Activated CD4-positive, alpha-beta T cell treated with anti-CD3 and anti-CD28 coated beads, Interleukin-2, amount 50 U/mL, for 16 hours (primary cell): ENCODE data around the gene CTXN1.
"Not testable (repeated sequence)": the region's sequence is repeated elsewhere in the genome, so short reads cannot be mapped to it uniquely, and the experiment has no call there.

Experiments
- DNase-seq: peaks from one replicate; pipeline ENCODE4 v3.0.0-alpha.2; 2020

The CTXN1 gene

DNA sequence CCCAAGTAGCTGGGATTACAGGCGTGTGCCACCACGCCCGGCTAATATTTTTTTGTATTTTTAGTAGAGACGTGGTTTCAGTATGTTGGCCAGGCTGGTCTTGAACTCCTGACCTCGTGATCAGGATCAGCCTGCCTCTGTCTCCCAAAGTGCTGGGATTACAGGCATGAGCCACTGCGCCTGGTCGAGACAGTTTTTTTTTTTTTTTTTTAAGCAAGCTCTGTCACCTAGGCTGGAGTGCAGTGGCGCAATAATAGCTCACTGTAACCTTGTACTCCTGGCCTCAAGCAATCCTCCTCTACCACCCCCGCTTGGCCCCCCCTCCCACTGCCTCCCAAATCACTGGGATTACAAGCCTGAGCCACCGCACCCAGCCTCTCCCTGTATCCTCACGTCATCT is 28.6 kb downstream of the CTXN1 start:
- DNase-seq, result no peak

DNA sequence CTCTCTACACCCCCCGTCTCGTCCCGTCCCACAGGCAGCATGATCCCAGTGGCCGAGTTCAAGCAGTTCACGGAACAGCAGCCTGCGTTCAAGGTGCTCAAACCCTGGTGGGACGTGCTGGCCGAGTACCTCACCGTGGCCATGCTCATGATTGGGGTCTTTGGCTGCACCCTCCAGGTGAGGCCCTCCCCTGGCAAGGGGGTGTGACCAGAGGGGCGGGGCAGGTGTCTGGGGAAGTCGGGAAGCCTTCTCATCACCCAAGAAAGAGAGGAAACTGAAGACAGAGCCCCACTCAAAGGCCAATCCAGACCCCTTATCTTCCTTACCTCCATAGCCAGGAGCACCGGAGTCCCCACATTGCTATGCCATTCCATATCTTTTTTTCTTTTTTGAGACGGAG is 30.4 kb downstream of the CTXN1 start:
- no peak for DNase-seq

GRCh38 chr19:7894612-7895309 is 31.2 kb downstream of the CTXN1 start:
- no peak for DNase-seq

- not testable (repeated sequence) for DNase-seq
Measured at GRCh38 chr19:7893362-7894101, 32.4 kb downstream of the CTXN1 start.

- DNase-seq, result no peak
Measured at GRCh38 chr19:7888826-7889217, 37.1 kb downstream of the CTXN1 start.

DNA sequence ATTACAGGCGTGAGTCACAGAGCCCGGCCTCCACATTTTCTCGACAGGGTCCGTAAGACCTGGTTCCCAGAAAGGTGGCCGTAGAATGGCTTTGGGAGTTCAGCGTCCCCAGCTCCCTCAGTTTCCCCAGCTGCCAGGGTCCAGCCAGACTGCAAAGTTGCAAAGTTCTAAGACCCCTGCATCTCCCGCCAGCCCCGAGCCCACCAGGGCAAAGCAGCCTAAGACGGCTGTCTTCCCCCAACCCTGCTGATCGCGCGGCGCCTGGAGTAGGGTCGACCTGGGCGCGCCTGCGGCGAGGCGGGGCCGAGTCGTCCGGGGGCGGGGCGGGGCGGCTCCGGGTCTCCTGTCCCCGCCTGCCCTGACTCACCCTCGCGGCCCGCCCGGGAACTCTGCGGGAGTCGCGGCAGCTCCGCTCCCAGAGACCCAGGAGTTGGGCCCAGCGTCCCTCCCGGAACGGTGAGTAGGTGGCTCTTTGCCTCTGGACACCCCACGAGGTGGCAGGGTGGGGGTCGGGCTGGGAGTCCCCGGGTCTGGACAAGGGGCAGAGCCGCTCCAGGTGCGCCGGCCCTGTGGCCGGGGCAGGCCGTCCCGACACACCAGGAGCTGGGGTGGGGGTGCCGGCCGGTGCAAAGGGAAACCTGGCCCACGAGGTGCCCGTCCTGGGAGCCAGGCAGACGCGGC is 37.6 kb downstream of the CTXN1 start, which contains the start of gene LRRC8E:
Gene LRRC8E (plus strand): TSS at position 366 of the 681 bp plus-strand sequence. CDS start 7,094 bp downstream, outside the sequence.
- no peak for DNase-seq

- DNase-seq, result no peak
Measured at GRCh38 chr19:7887408-7888144, 38.4 kb downstream of the CTXN1 start.

- DNase-seq, result no peak
Measured at GRCh38 chr19:7885818-7886217, 40.1 kb downstream of the CTXN1 start.

GRCh38 chr19:7883796-7884570 is 42.0 kb downstream of the CTXN1 start:
- DNase-seq, result no peak

DNA sequence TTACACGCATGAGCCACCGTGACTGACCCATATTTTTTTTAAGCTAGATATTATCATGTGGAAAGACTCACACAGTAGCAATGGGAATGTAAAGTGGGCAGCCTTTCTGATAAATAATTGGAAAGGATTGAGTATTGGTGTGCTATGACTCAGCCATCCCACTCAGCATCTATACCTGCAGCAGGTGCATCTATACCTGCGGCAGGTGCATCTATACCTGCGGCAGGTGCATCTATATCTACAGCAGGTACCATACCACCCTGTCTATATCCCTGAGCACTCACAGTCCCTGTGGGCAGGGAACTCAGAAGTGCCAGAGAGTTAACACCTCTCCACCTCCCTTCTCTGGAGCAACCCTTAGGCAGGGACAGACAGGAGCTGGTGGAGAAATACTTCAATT is 42.8 kb downstream of the CTXN1 start:
- no peak for DNase-seq

DNA sequence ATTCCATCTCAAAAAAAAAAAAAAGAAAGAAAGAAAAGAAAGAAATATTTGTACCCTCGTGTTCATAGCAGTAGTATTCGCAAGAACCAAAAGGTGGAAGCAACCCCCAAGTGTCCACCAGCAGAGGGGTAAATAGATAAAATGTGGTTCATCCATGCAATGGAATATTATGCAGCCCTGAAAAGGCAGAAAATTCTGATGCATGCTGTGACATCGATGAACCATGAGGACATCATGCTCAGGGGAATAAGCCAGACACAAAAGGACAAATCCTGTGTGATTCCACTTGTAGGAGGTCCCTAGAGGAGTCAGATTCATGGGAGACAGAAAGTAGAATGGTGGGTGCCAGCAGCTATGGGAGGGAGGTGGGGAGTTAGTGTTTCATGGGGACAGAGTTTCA is 44.0 kb downstream of the CTXN1 start:
- DNase-seq, result no peak

DNA sequence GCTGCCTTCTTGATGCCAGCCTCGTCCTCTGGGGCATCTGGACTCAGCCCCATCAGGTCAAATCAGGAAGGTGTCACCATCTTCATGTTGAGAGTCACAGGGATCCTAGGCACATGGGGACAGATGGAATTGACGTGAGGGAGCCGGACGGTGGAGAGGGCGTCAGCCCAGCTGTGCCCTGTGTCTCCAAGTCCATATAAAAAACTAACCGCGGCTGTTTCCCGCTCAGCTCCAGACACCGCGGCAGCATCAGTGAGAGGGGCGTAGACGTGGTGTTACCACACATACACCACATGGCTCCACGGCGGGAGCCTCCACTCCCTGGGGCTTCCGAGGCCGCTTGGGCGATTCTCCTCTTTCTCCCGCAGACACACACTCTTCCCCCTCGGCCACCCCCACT is 46.1 kb downstream of the CTXN1 start:
- DNase-seq, result no peak

DNA sequence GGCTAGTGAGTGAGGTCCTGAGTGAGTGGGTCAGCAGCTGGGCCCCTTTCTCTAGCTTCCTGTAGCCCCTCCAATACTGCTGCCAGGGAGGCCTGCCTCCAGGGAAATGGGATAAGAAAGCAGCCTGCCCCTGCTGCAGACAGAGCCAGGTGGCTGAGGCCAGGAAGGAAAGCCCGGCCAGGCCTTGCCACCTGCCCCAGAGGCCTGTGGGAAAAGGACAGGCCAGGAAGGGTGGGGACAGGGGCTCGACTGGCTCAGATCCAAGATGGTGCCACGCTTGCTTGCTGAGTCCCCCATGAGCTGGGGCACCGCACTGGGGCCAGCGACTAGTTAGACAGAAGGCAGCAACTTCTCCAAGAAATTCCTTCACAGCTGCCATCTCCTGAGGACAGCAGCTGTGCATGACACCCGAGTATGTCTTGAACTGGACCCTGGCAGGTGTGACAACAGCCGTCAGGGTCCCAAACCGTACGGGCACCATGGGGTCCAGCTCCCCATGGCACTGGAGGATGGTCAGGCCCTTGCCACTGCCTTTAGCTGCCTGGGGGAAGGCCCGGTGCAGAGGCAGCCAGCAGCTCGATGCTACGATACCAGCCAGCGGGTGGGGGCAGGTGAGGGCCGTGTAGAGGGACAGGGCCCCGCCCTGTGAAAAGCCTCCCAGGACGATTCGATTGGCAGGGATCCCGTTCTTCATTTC is 46.7 kb downstream of the CTXN1 start:
- no peak for DNase-seq

- no peak for DNase-seq
Measured at GRCh38 chr19:7877249-7877836, 48.6 kb downstream of the CTXN1 start.

- no peak for DNase-seq
Measured at GRCh38 chr19:7874897-7875273, 51.0 kb downstream of the CTXN1 start.
